H9 (cell line): ENCODE data around the gene DIPK1C. TPM values are rescaled to one million over a fixed set of nuclear protein-coding genes. Genes with fewer than 3 reads are reported as not detected.

Source experiments
- DNase-seq: peaks from one replicate; pipeline ENCODE4 v3.0.0-alpha.2; 2017
- H2AFZ ChIP-seq: one replicate; pipeline ENCODE4 v1.6.1; 2013; ENCODE audit warnings: mild to moderate bottlenecking, low read length, control low read depth, moderate library complexity
- H2AK5ac ChIP-seq: 2 replicates; pipeline ENCODE4 v1.6.1; 2013; ENCODE audit warnings: low read length, control low read depth, mixed read lengths; ENCODE audit not compliant: insufficient read length
- H2BK120ac ChIP-seq: one replicate; pipeline ENCODE4 v1.6.1; 2013; ENCODE audit warnings: low read depth, mild to moderate bottlenecking, low read length, control low read depth, inconsistent platforms; ENCODE audit not compliant: poor library complexity, severe bottlenecking
- H2BK12ac ChIP-seq: 2 replicates; pipeline ENCODE4 v1.6.1; 2013; ENCODE audit warnings: low read length, control low read depth, mixed read lengths, low read depth; ENCODE audit not compliant: insufficient read length
- H2BK15ac ChIP-seq: 2 replicates; pipeline ENCODE4 v1.6.1; 2013; ENCODE audit warnings: low read depth, low read length, control low read depth
- H2BK20ac ChIP-seq: one replicate; pipeline ENCODE4 v1.6.1; 2013; ENCODE audit warnings: low read depth, mild to moderate bottlenecking, low read length, control low read depth, inconsistent platforms; ENCODE audit not compliant: poor library complexity, severe bottlenecking
- H2BK5ac ChIP-seq: 2 replicates; pipeline ENCODE4 v1.6.1; 2013; ENCODE audit warnings: low read length, control low read depth, mixed read lengths; ENCODE audit not compliant: insufficient read length
- H3K14ac ChIP-seq: 2 replicates; pipeline ENCODE4 v1.6.1; 2013; ENCODE audit warnings: low read length, control low read depth; ENCODE audit not compliant: insufficient read depth
- H3K18ac ChIP-seq: 2 replicates; pipeline ENCODE4 v1.6.1; 2013; ENCODE audit warnings: low read depth, mild to moderate bottlenecking, mixed read lengths, low read length, control low read depth; ENCODE audit not compliant: insufficient read length
- H3K23ac ChIP-seq: 2 replicates; pipeline ENCODE4 v1.6.1; 2013; ENCODE audit warnings: low read length, control low read depth, mixed read lengths, low read depth; ENCODE audit not compliant: insufficient read length
- H3K23me2 ChIP-seq: 2 replicates; pipeline ENCODE4 v1.6.1; 2013; ENCODE audit warnings: low read depth, mild to moderate bottlenecking, mixed read lengths, low read length, control low read depth; ENCODE audit not compliant: insufficient read length, poor library complexity, severe bottlenecking
- H3K27ac ChIP-seq: 2 replicates; pipeline ENCODE4 v1.5.1; 2013; ENCODE audit warnings: low read length, control low read depth, mixed read lengths, low read depth; ENCODE audit not compliant: insufficient read length
- H3K27me3 ChIP-seq: 2 replicates; pipeline ENCODE4 v1.6.1; 2013; ENCODE audit warnings: low read length, control low read depth, inconsistent platforms; ENCODE audit not compliant: insufficient read depth
- H3K4ac ChIP-seq: 2 replicates; pipeline ENCODE4 v1.6.1; 2013; ENCODE audit warnings: low read depth, mild to moderate bottlenecking, control low read depth, inconsistent platforms, low read length, moderate library complexity
- H3K4me1 ChIP-seq: 2 replicates; pipeline ENCODE4 v1.6.1; 2013; ENCODE audit warnings: low read length, control low read depth, inconsistent platforms; ENCODE audit not compliant: insufficient read depth
- H3K4me2 ChIP-seq: 2 replicates; pipeline ENCODE4 v1.6.1; 2013; ENCODE audit warnings: low read length, control low read depth, mixed read lengths; ENCODE audit not compliant: insufficient read length, insufficient read depth
- H3K56ac ChIP-seq: 2 replicates; pipeline ENCODE4 v1.6.1; 2013; ENCODE audit warnings: low read depth, mild to moderate bottlenecking, mixed read lengths, low read length, control low read depth; ENCODE audit not compliant: insufficient read length
- H3K79me1 ChIP-seq: 2 replicates; pipeline ENCODE4 v1.6.1; 2013; ENCODE audit warnings: low read depth, mild to moderate bottlenecking, moderate library complexity, low read length, control low read depth, inconsistent platforms; ENCODE audit not compliant: insufficient read depth, poor library complexity, severe bottlenecking
- H3K79me2 ChIP-seq: 2 replicates; pipeline ENCODE4 v1.6.1; 2013; ENCODE audit warnings: low read length, control low read depth, inconsistent platforms; ENCODE audit not compliant: insufficient read depth
- H3K9ac ChIP-seq: 2 replicates; pipeline ENCODE4 v1.6.1; 2013; ENCODE audit warnings: low read length, control low read depth, mixed read lengths; ENCODE audit not compliant: insufficient read length; ENCODE audit errors: extremely low read depth
- H3K9me3 ChIP-seq: one replicate; pipeline ENCODE4 v1.6.1; 2013; ENCODE audit warnings: low read depth, low read length, inconsistent platforms; ENCODE audit not compliant: control insufficient read depth
- H3T11ph ChIP-seq: one replicate; pipeline ENCODE4 v1.6.1; 2013; ENCODE audit warnings: mild to moderate bottlenecking, low read length, control low read depth, inconsistent platforms
- H4K20me1 ChIP-seq: one replicate; pipeline ENCODE4 v1.6.1; 2013; ENCODE audit not compliant: control insufficient read depth, insufficient read length, insufficient read depth
- H4K5ac ChIP-seq: 2 replicates; pipeline ENCODE4 v1.6.1; 2013; ENCODE audit warnings: low read depth, mild to moderate bottlenecking, mixed read lengths, low read length, control low read depth; ENCODE audit not compliant: insufficient read length
- H4K8ac ChIP-seq: replicated peaks from 2 replicates; pipeline ENCODE4 v1.6.1; 2013; ENCODE audit warnings: low read length, control low read depth, mixed read lengths, low read depth; ENCODE audit not compliant: insufficient read length
- H4K91ac ChIP-seq: 2 replicates; pipeline ENCODE4 v1.6.1; 2013; ENCODE audit warnings: low read depth, mild to moderate bottlenecking, moderate library complexity, mixed read lengths, low read length, control low read depth; ENCODE audit not compliant: insufficient read length
- H3K27ac Mint-ChIP-seq, 3 experiments: 2 replicates in 2 of 3; 3 replicates in 1 of 3; pipeline ENCODE4 v1.8.0; 2020 to 2021; ENCODE audit warnings: mixed read lengths in 3 of 3, mild to moderate bottlenecking in 1 of 3, moderate library complexity in 1 of 3
- H3K27me3 Mint-ChIP-seq: 2 replicates; pipeline ENCODE4 v1.8.0; 2021; ENCODE audit warnings: low read depth, mild to moderate bottlenecking, moderate library complexity, mixed read lengths
- H3K36me3 Mint-ChIP-seq, 3 experiments: 2 replicates in 2 of 3; 3 replicates in 1 of 3; pipeline ENCODE4 v1.8.0; 2020 to 2021; ENCODE audit warnings: low read depth in 3 of 3, mixed read lengths in 3 of 3; ENCODE audit not compliant: insufficient read depth in 1 of 3
- H3K4me1 Mint-ChIP-seq, 2 experiments: 2 replicates each; pipeline ENCODE4 v1.8.0; 2020; ENCODE audit warnings: mixed read lengths in 2 of 2
- H3K4me3 Mint-ChIP-seq, 2 experiments: 2 replicates in 1 of 2; 3 replicates in 1 of 2; pipeline ENCODE4 v1.8.0; 2020 to 2021; ENCODE audit warnings: mild to moderate bottlenecking in 2 of 2, mixed read lengths in 2 of 2, moderate library complexity in 1 of 2
- H3K9me3 Mint-ChIP-seq, 2 experiments: 2 replicates in 1 of 2; 3 replicates in 1 of 2; pipeline ENCODE4 v1.8.0; 2020; ENCODE audit warnings: mild to moderate bottlenecking in 2 of 2, mixed read lengths in 2 of 2, moderate library complexity in 1 of 2
- WGBS: extraction: QIAGEN DNeasy Blood & Tissue Kit; methylation state at CpG from one replicate; pipeline ENCODE4 v1.1.7; 2013; ENCODE audit warnings: missing lambda C conversion rate, low lambda C conversion rate, mixed read lengths; ENCODE audit not compliant: insufficient read length; ENCODE audit errors: extremely low coverage; 5-methylcytosine and 5-hydroxymethylcytosine counted together
- total RNA-seq: library from RNA; stranded (reverse); gene quantifications from 2 replicates; pipeline ENCODE4 v1.2.1, GENCODE V29; 2021
- TF ChIP-seq, protein P1 (sequence below): fragments of 200-600 bp; sonication (generic); conservative IDR thresholded peaks from 3 replicates; pipeline ENCODE4 v1.8.0; 2021; ENCODE audit warnings: antibody characterized with exemption, mild to moderate bottlenecking

The DIPK1C gene
- total RNA-seq, 1 experiment from 2014 or later, result not detected

DNA sequence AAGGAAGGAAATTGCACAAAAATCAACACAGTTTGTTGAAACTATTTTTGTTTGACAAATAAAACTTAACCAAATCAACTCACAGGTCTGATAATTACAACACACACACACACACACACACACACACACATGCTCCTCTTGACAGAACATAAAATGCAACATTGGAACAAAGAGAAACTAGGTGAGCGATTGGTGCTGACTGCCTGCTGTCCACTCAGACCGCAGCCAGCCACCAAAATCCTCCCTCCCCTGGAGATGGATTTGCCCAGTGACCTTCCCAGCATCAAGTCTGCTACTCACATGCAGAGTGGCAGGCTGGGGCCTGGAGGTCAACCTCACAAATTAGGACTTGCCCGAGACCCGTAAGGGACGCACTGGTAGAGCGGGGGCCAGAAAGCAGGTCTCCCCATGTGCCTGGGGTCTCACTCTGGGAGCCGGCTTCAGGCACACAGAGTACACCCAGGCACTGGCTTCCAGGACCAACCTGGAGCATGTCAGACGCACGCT is 61.4 kb downstream of the DIPK1C start:
- no CpG with 5 or more reads among the region's 9 CpGs for WGBS

More for the DNA sequence above, 61.4 kb downstream of the DIPK1C start:
- Histone ChIP-seq H3T11ph (no peak overlapping the region), H3K9me3 (no peaks in the 10 kb centered on the region), H4K5ac (no peak overlapping the region), H2BK5ac (no peak overlapping the region), H2BK20ac (no peak overlapping the region), H2BK120ac (no peak overlapping the region), H2AK5ac (no peak overlapping the region), H4K8ac (no peak overlapping the region), H2BK12ac (no peak overlapping the region), H4K20me1 (no peaks in the 10 kb centered on the region), H3K14ac (peak overlapping the region; percentile 60; the same call in 1 of the 2 replicates), H3K23me2 (no peaks in the 10 kb centered on the region), H3K27ac (no peak overlapping the region), H2BK15ac (no peak overlapping the region), H3K56ac (no peak overlapping the region), H3K4me2 (no peak overlapping the region), H3K79me1 (no peaks in the 10 kb centered on the region), H2AFZ (no peak overlapping the region), H3K23ac (no peak overlapping the region), H4K91ac (no peak overlapping the region), H3K27me3 (no peaks in the 10 kb centered on the region), H3K79me2 (no peaks in the 10 kb centered on the region), H3K4me1 (no peaks in the 10 kb centered on the region), H3K4ac (no peak overlapping the region), H3K18ac (no peak overlapping the region), H3K9ac (no peak overlapping the region)
- Mint-ChIP-seq H3K27me3 (peaks cover 2% of the 10 kb centered on the region; the same call in 1 of the 2 replicates), H3K4me3 (no peak overlapping the region), H3K27ac (no peak overlapping the region; a peak in 2 of 7 replicates), H3K9me3 (no peaks in the 10 kb centered on the region), H3K36me3 (no peaks in the 10 kb centered on the region), H3K4me1 (peaks cover 4% of the 10 kb centered on the region in 2 experiments; a peak in 2 of 4 replicates)
- DNase-seq, result no peak
- TF ChIP-seq, protein P1, sequence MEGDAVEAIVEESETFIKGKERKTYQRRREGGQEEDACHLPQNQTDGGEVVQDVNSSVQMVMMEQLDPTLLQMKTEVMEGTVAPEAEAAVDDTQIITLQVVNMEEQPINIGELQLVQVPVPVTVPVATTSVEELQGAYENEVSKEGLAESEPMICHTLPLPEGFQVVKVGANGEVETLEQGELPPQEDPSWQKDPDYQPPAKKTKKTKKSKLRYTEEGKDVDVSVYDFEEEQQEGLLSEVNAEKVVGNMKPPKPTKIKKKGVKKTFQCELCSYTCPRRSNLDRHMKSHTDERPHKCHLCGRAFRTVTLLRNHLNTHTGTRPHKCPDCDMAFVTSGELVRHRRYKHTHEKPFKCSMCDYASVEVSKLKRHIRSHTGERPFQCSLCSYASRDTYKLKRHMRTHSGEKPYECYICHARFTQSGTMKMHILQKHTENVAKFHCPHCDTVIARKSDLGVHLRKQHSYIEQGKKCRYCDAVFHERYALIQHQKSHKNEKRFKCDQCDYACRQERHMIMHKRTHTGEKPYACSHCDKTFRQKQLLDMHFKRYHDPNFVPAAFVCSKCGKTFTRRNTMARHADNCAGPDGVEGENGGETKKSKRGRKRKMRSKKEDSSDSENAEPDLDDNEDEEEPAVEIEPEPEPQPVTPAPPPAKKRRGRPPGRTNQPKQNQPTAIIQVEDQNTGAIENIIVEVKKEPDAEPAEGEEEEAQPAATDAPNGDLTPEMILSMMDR, result no peak
